Neutrophil (primary cell): ENCODE results near the gene KIF26B.

ENCODE experiments used
- H3K27ac ChIP-seq: fragments of 200-600 bp; sonication (generic); 2 replicates; pipeline ENCODE4 v1.5.1; 2016; ENCODE audit warnings: mild to moderate bottlenecking, moderate library complexity
- H3K27me3 ChIP-seq: fragments of 200-600 bp; sonication (generic); 2 replicates; pipeline ENCODE4 v1.6.0; 2016; ENCODE audit warnings: mild to moderate bottlenecking
- H3K36me3 ChIP-seq: fragments of 200-600 bp; sonication (generic); 2 replicates; pipeline ENCODE4 v1.5.1; 2017
- H3K4me1 ChIP-seq, 2 experiments: fragments of 200-600 bp in 1 of 2; sonication (generic) in 1 of 2; 1 replicate in 1 of 2; 2 replicates in 1 of 2; pipeline versions ENCODE4 v1.5.1 to v1.6.1; 2013 to 2016; ENCODE audit warnings: low read depth in 1 of 2, low read length in 1 of 2, mild to moderate bottlenecking in 1 of 2, moderate library complexity in 1 of 2; ENCODE audit not compliant: control insufficient read depth in 1 of 2, insufficient read depth in 1 of 2
- H3K4me3 ChIP-seq, 2 experiments: fragments of 200-600 bp in 1 of 2; sonication (generic) in 1 of 2; 1 replicate in 1 of 2; 2 replicates in 1 of 2; pipeline ENCODE4 v1.5.1; 2013 to 2016; ENCODE audit warnings: low read depth in 1 of 2, low read length in 1 of 2, mild to moderate bottlenecking in 1 of 2, moderate library complexity in 1 of 2
- H3K9me3 ChIP-seq: fragments of 200-600 bp; sonication (generic); 2 replicates; pipeline ENCODE4 v1.5.1; 2016
- CTCF ChIP-seq: fragments of 200-600 bp; sonication (generic); IDR thresholded peaks from 2 replicates; pipeline ENCODE4 v1.5.1; 2016; ENCODE audit warnings: antibody characterized with exemption

The KIF26B gene

GRCh38 chr1:245544236-245544635 lies 389.5 kb downstream of the KIF26B start:
- Histone ChIP-seq H3K27me3 (peaks cover 18% of the 10 kb centered on the region), H3K27ac (no peak overlapping the region), H3K4me1 (no peaks in the 10 kb centered on the region), H3K4me3 (no peak overlapping the region), H3K9me3 (no peaks in the 10 kb centered on the region), H3K36me3 (no peaks in the 10 kb centered on the region)
- TF ChIP-seq CTCF: no peak

- Histone ChIP-seq H3K4me3 (no peak overlapping the region), H3K9me3 (no peaks in the 10 kb centered on the region), H3K36me3 (no peaks in the 10 kb centered on the region), H3K27me3 (peaks cover 22% of the 10 kb centered on the region), H3K4me1 (no peaks in the 10 kb centered on the region), H3K27ac (no peak overlapping the region)
- TF ChIP-seq CTCF: no peak
These were observed 392.1 kb downstream of the KIF26B start for GRCh38 chr1:245546875-245547274.

GRCh38 chr1:245549996-245550719 lies 395.4 kb downstream of the KIF26B start:
- Histone ChIP-seq H3K36me3 (no peaks in the 10 kb centered on the region), H3K27ac (no peak overlapping the region), H3K9me3 (no peaks in the 10 kb centered on the region), H3K27me3 (peaks cover 22% of the 10 kb centered on the region), H3K4me1 (no peaks in the 10 kb centered on the region), H3K4me3 (no peak overlapping the region)
- no peak for TF ChIP-seq CTCF

GRCh38 chr1:245550720-245551043 lies 395.9 kb downstream of the KIF26B start:
- Histone ChIP-seq H3K27me3 (peaks cover 22% of the 10 kb centered on the region), H3K4me3 (no peak overlapping the region), H3K4me1 (no peaks in the 10 kb centered on the region), H3K9me3 (no peaks in the 10 kb centered on the region), H3K36me3 (no peaks in the 10 kb centered on the region), H3K27ac (no peak overlapping the region)
- TF ChIP-seq CTCF: no peak

- Histone ChIP-seq H3K27ac (no peak overlapping the region), H3K9me3 (no peaks in the 10 kb centered on the region), H3K4me1 (no peaks in the 10 kb centered on the region), H3K36me3 (no peaks in the 10 kb centered on the region), H3K4me3 (no peak overlapping the region), H3K27me3 (peaks cover 17% of the 10 kb centered on the region)
- no peak for TF ChIP-seq CTCF
These were observed 396.8 kb downstream of the KIF26B start for GRCh38 chr1:245551536-245551935.

GRCh38 chr1:245552331-245552730 lies 397.5 kb downstream of the KIF26B start:
- Histone ChIP-seq H3K4me1 (no peaks in the 10 kb centered on the region), H3K27me3 (peaks cover 11% of the 10 kb centered on the region), H3K36me3 (no peaks in the 10 kb centered on the region), H3K27ac (no peak overlapping the region), H3K4me3 (no peak overlapping the region), H3K9me3 (no peaks in the 10 kb centered on the region)
- no peak for TF ChIP-seq CTCF
